ENCODE measurements around the gene RNF212B. TPM values are rescaled to one million over a fixed set of nuclear protein-coding genes. Genes with fewer than 3 reads are reported as not detected.

The RNF212B gene
- total RNA-seq, 4 donors from 2014 or later, result 0.33 TPM; not detected in 3

GRCh38 chr14:23296012-23296777 is 58.5 kb downstream of the RNF212B start:
- Histone ChIP-seq H3K4me3 (no peak overlapping the region), H3K36me3 (peaks cover 0 to 23% (median 7%) of the 10 kb centered on the region in 4 donors), H3K9me3 (no peaks in the 10 kb centered on the region), H3K27ac (replicated peaks in 1 of 4) (peak overlapping the region in 1 of 4 donors; percentile 10), H3K27me3 (peaks cover 0 to 9% (median 0%) of the 10 kb centered on the region in 4 donors), H3K4me1 (peaks cover 28 to 39% (median 32%) of the 10 kb centered on the region in 4 donors)
- intact Hi-C loops (cut with DNase I), result loop anchor here (2.0 kb wide), 1 partner anchor 31 kb away; no protein-coding TSS in a partner anchor
- no peak for DNase-seq (ENCODE audit: extremely low spot score)
- 85% methylated on average over 5 of the region's 7 CpGs for WGBS
- TF ChIP-seq POLR2A (IDR thresholded peaks at IDR 0.05; ENCODE audit: low read depth), result no peak

DNA sequence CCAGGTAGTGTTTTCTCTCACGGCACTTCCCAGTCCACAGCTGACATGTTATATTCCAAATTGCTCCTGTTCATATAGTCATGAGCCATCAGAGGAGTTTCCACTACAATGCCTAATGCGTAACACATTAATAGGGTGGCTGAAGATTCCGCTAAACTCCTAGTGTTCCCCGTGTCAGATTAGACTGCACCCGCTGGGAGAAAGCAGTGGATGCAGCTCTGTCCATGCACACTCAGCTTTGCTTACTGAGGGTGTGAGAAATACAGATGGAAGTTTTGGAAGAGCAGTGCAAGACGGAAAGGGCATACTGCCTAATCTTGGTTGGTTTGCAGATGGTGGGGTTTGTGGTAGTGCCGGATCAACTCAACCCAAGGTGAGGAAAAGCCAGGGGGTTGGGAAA is 59.4 kb downstream of the RNF212B start:
- peaks cover 28 to 39% (median 32%) of the 10 kb centered on the region in 4 donors for H3K4me1 ChIP-seq
- H3K27ac ChIP-seq (replicated peaks in 1 of 4), result no peak overlapping the region
- H3K9me3 ChIP-seq, result no peaks in the 10 kb centered on the region
- TF ChIP-seq POLR2A (IDR thresholded peaks at IDR 0.05; ENCODE audit: low read depth) (no peak), POLR2AphosphoS5 (IDR thresholded peaks at IDR 0.05) (no peak), CTCF (IDR thresholded peaks at IDR 0.05) (no peak), EP300 (IDR thresholded peaks at IDR 0.05) (no peak)
- H3K27me3 ChIP-seq, result peaks cover 0 to 9% (median 0%) of the 10 kb centered on the region in 4 donors
- 94% methylated on average over 7 of the region's 7 CpGs for WGBS
- no peak for DNase-seq (ENCODE audit: extremely low spot score)
- H3K36me3 ChIP-seq, result peaks cover 0 to 23% (median 7%) of the 10 kb centered on the region in 4 donors
- H3K4me3 ChIP-seq, result no peak overlapping the region
- intact Hi-C loops (cut with DNase I), result loop anchor here (2.0 kb wide), 1 partner anchor 32 kb away; no protein-coding TSS in a partner anchor

DNA sequence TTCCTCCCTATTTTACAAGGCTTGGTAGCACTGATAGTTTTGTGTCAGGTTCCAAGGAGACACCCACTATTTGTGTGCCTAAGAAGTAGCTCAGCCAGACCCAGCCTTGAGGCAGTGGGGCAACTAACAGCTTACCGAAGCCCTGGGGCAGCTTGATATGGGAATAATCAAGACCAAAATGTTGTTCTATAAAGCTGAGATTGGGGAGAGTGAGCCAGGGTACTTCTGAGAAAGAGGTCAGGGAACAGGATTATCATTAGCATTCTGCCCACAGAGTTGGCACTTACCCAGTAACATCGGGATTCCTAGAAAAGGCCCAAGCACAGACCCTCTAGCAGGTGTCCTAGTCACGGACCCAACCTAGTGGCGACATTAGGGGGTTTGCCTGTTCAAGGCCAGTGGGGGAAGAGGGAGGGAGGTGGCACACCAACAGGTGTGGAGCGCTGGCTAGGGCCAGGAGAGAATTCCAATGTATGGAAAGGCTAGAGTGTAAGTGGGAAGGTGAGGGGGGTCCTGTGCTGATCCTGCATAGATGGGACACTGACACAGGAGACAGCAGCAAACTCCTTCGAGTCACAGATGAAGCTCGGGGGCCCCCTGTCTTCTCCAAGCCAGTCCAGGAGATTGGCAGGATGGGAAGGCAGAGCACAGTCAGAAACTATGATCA is 60.0 kb downstream of the RNF212B start:
- Histone ChIP-seq H3K27ac (replicated peaks in 1 of 4) (peak overlapping the region; percentile 11 to 36 (median 14)), H3K4me3 (no peak overlapping the region), H3K4me1 (peaks cover 28 to 44% (median 34%) of the 10 kb centered on the region in 4 donors), H3K36me3 (peaks cover 0 to 23% (median 7%) of the 10 kb centered on the region in 4 donors), H3K27me3 (peaks cover 0 to 4% (median 0%) of the 10 kb centered on the region in 4 donors), H3K9me3 (no peaks in the 10 kb centered on the region)
- intact Hi-C loops (cut with DNase I), result loop anchor here (2.0 kb wide), 1 partner anchor 33 kb away; no protein-coding TSS in a partner anchor
- DNase-seq (ENCODE audit: extremely low spot score), result no peak
- TF ChIP-seq POLR2A (IDR thresholded peaks at IDR 0.05; ENCODE audit: low read depth), result no peak
- no peak for TF ChIP-seq POLR2AphosphoS5 (IDR thresholded peaks at IDR 0.05)
- no peak for TF ChIP-seq CTCF (IDR thresholded peaks at IDR 0.05)
- no peak for TF ChIP-seq EP300 (IDR thresholded peaks at IDR 0.05)
- WGBS, result 92% methylated on average over 7 of the region's 7 CpGs

DNA sequence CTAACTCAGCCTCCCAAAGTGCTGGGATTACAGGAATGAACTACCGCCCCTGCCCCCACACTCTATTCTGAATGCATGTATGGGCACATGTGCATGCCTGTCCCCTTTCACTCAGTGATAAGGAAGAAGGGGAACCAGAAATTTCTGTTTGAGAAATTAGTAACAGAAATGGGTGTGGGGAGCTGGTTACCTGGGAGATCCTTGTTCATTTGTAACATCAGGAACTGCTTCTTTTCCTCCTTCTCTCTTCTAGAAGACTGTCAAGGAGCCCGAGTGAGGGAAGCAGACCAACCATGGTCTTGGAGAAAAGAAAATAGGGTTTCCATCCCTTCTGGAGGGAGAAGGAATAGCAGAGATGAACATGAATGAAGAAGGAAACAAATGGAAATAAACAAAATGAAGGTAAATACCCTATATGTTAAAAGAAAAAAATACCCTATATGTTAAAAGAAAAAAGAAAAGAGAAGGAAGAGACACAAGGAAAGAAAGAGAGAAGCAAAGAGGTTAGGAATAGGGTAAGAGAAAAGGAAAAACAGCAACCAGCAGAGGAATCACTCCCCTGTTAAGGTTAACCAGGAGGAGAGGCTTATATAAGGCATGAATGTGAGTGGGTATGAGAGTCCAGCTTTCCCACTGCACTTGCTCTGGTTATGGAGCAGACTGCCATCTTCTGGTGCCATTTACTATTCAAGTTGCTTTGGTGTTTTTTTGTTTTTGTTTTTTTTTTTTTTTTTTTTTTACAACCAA is 61.6 kb downstream of the RNF212B start:
- no peak for DNase-seq (ENCODE audit: extremely low spot score)
- no peak for TF ChIP-seq EP300 (IDR thresholded peaks at IDR 0.05)
- peak in 1 of 3 experiments; percentile 13 for TF ChIP-seq CTCF (IDR thresholded peaks at IDR 0.05)
- H3K4me1 ChIP-seq, result peaks cover 31 to 47% (median 41%) of the 10 kb centered on the region in 4 donors

More for the DNA sequence above, 61.6 kb downstream of the RNF212B start:
- peak overlapping the region; percentile 94 to 100 (median 99) for H3K27ac ChIP-seq (replicated peaks in 1 of 4)
- no peaks in the 10 kb centered on the region for H3K27me3 ChIP-seq
- intact Hi-C loops (cut with DNase I), result no loop called here
- 85% methylated on average over 2 of the region's 2 CpGs for WGBS
- no peak overlapping the region for H3K4me3 ChIP-seq
- peaks cover 0 to 23% (median 7%) of the 10 kb centered on the region in 4 donors for H3K36me3 ChIP-seq
- no peaks in the 10 kb centered on the region for H3K9me3 ChIP-seq

All from esophagus muscularis mucosa (tissue), 4 donors.